NCI-H2171 treated with DMSO at 0.1 percent for 48 hours (cell line): ENCODE data around the gene ACOT12.

Source experiments
- DNase-seq: peaks from one replicate; lab custom pipeline; 2025; lab: John Stamatoyannopoulos, UW

ACOT12 gene

DNA sequence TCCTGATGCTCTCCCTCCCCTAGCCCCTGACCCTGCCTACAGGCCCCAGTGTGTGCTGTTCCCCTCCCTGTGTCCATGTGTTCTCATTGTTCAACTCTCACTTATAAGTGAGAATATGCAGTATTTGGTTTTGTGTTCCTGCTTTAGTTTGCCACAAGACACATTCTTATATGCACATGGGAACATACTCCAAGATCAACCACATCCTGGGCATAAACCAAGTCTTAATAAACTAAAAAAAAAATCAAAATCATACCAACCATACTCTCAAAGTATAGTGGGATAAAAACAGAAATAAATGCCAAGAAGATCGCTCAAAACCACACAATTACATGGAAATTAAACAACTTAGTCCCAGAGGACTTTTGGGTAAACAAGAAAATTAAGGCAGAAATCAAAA, 103.8 kb downstream of the ACOT12 start:
- DNase-seq: no peak

DNA sequence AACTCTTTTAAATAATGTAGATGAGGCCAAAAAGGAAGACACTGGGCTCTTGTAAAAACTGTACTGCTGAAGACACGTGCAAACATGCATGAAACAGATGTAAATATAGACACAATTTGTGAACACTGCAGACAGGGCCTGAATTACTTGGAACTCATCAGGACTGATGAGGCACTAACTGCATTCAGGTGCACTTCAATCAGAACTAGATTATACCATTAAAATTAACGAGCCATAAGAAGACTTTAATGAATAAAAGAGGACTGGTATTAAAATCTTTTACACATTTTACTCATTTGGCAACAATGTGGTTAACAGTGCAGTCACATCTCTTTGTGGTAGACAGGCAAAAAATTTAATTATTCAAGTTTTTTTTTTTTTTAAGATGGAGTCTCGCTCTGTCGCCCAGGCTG, 105.9 kb downstream of the ACOT12 start:
- no peak for DNase-seq

DNA sequence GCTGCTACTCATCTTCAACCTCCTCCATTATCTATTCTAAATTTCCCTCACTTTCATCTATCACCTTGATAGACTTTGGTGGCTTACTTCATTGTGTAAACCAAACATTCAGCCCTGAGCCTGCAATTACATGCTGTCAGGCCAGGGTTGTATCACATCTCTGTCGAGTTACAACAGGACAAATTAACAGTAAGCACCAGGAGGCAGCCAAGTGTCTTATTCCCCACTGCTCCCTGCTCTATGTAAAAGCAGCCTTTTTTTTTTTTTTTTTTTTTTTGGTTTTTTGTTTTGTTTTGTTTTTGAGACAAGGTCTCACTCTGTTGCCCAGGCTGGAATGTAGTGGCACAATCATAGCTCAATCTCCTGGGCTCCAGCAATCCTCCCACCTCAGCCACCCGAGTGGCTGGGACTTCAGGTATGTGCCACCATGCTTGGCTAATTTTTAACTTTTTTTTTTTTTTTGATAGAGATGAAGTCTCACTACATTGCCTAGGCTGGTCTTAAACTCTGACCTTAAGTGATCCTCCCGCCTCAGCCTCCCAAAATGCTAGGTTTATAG, 107.8 kb downstream of the ACOT12 start:
- no peak for DNase-seq

DNA sequence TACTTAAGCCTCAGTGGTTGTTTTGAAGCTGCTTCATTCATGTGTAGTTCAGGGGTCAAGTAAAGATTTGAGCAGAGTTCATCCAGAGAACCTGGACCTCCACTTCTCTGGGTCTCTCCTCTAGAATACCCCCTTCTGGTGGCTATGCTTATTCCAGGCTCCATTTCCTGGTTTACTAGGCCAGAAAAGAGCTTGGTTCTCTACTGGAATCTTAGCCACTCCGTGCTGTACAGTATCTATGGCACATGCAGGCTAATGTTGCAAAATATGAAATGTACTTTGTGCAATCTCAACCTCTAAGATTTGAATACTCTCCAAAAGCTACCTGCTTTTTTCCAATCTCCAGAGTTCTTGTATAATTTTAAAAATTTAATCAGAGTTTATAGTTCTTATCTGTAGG, 110.0 kb downstream of the ACOT12 start:
- DNase-seq: no peak
